ENCODE data around the gene NACAD. TPM values are rescaled to one million over a fixed set of nuclear protein-coding genes. Genes with fewer than 3 reads are reported as not detected.

Gene NACAD
- total RNA-seq, 4 donors from 2014 or later: 1.5 to 13.6 (median 5.0) TPM; not detected in 1

GRCh38 chr7:45082031-45082830, 6.5 kb downstream of the NACAD start:
- H3K9me3 ChIP-seq: no peaks in the 10 kb centered on the region
- no peak for DNase-seq
- no peaks in the 10 kb centered on the region for H3K27me3 ChIP-seq
- TF ChIP-seq POLR2A (IDR thresholded peaks at IDR 0.05): no peak
- no peak for TF ChIP-seq CTCF (IDR thresholded peaks at IDR 0.05)
- no peaks in the 10 kb centered on the region for H3K4me1 ChIP-seq
- H3K4me3 ChIP-seq: no peak overlapping the region
- H3K36me3 ChIP-seq: no peaks in the 10 kb centered on the region
- no peak overlapping the region for H3K27ac ChIP-seq

GRCh38 chr7:45081670-45081974, 7.1 kb downstream of the NACAD start:
- Histone ChIP-seq H3K36me3 (peaks cover 0 to 6% (median 0%) of the 10 kb centered on the region in 3 donors), H3K4me1 (no peaks in the 10 kb centered on the region), H3K4me3 (no peak overlapping the region), H3K27me3 (no peaks in the 10 kb centered on the region), H3K9me3 (no peaks in the 10 kb centered on the region), H3K27ac (no peak overlapping the region)
- DNase-seq: no peak
- TF ChIP-seq CTCF (IDR thresholded peaks at IDR 0.05) (no peak), POLR2A (IDR thresholded peaks at IDR 0.05) (no peak)

- TF ChIP-seq CTCF (IDR thresholded peaks at IDR 0.05): no peak
- TF ChIP-seq POLR2A (IDR thresholded peaks at IDR 0.05): no peak
- no peaks in the 10 kb centered on the region for H3K27me3 ChIP-seq
- H3K9me3 ChIP-seq: no peaks in the 10 kb centered on the region
- DNase-seq: no peak
- no peak overlapping the region for H3K4me3 ChIP-seq
- H3K4me1 ChIP-seq: no peaks in the 10 kb centered on the region
- peaks cover 0 to 11% (median 0%) of the 10 kb centered on the region in 3 donors for H3K36me3 ChIP-seq
- H3K27ac ChIP-seq: no peak overlapping the region
Measured at GRCh38 chr7:45080958-45081669, 7.7 kb downstream of the NACAD start.

- DNase-seq: peak in 1 of 3 donors; percentile 42
- H3K27ac ChIP-seq: no peak overlapping the region
- no peaks in the 10 kb centered on the region for H3K4me1 ChIP-seq
- no peak overlapping the region for H3K4me3 ChIP-seq
- no peaks in the 10 kb centered on the region for H3K27me3 ChIP-seq
- H3K9me3 ChIP-seq: no peaks in the 10 kb centered on the region
- TF ChIP-seq CTCF (IDR thresholded peaks at IDR 0.05) (no peak), POLR2A (IDR thresholded peaks at IDR 0.05) (no peak)
- H3K36me3 ChIP-seq: peaks cover 0 to 18% (median 0%) of the 10 kb centered on the region in 3 donors
Measured at GRCh38 chr7:45080265-45080957, 8.4 kb downstream of the NACAD start.

GRCh38 chr7:45078125-45078681, 10.6 kb downstream of the NACAD start:
- no peaks in the 10 kb centered on the region for H3K9me3 ChIP-seq
- H3K27me3 ChIP-seq: no peaks in the 10 kb centered on the region
- H3K4me1 ChIP-seq: no peaks in the 10 kb centered on the region
- H3K27ac ChIP-seq: no peak overlapping the region
- peak in 1 of 3 donors; percentile 40 for DNase-seq
- peaks cover 0 to 40% (median 0%) of the 10 kb centered on the region in 3 donors for H3K36me3 ChIP-seq
- TF ChIP-seq POLR2A (IDR thresholded peaks at IDR 0.05): no peak
- no peak for TF ChIP-seq CTCF (IDR thresholded peaks at IDR 0.05)
- H3K4me3 ChIP-seq: no peak overlapping the region

All from Peyer's patch (tissue), 4 donors.